Measurements from ENCODE around the gene TPX2.

Gene TPX2

DNA sequence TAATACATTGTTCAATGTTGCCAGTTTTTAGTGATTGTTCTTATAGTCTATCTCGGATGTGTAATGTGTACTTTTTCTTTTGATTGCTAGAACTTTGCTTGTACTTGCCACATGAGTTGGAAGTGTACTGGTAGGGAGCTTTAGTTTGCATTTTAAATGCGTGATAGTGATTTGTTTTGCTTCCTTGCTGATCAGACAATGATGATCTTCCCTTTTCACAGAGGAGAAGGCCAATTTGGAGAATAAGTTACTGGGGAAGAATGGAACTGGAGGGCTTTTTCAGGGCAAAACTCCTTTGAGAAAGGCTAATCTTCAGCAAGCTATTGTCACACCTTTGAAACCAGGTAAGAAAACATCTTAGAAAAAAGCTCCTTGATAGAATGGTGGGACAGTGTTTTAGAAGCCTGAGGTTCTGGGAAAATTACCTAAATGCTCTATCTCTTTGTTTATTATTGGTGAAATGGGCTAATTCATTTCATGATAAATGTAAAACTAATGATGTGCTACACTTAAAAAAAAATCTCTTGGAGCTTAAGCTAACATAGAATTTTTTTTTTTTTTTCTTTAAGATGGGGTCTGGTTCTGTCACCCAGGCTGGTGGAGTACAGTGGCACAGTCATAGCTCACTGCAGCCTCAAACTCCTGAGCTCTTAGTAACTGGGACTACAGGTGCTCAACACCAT is 20.9 kb downstream of the TPX2 start:
- no peak for DNase-seq (ENCODE audit: low spot score)

- no peak for DNase-seq (ENCODE audit: low spot score)
Observed at GRCh38 chr20:31760519-31761240, 21.6 kb downstream of the TPX2 start.

DNA sequence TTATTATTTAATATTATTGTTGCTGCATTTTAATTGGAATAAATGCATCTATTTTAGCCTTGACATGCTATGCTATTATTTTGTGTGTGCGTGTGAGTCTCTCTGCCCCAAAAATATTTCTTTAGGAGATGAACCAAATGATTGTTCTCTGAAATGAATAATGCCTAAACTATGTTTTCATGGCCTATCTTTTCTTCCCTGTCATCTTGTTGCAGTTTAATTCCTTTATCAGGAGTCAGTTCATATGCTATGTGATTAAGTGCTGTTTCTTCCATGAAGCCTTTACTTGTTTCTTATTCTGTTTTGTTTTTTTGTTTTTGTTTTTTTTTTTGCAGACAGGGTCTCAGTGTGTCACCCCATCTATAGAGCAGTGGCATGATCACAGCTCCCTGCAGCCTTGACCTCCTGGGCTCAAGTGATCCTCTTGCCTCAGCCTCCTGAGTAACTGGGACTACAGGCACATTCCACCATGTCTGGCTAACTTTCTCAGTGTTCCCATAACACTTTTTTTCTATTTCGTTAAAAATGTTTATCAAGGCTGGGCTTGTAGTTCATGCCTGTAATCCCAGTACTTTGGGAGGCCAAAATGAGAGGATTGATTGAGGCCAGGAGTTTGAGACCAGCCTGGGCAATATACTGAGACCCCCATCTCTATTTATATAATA is 25.7 kb downstream of the TPX2 start:
- no peak for DNase-seq (ENCODE audit: low spot score)

DNA sequence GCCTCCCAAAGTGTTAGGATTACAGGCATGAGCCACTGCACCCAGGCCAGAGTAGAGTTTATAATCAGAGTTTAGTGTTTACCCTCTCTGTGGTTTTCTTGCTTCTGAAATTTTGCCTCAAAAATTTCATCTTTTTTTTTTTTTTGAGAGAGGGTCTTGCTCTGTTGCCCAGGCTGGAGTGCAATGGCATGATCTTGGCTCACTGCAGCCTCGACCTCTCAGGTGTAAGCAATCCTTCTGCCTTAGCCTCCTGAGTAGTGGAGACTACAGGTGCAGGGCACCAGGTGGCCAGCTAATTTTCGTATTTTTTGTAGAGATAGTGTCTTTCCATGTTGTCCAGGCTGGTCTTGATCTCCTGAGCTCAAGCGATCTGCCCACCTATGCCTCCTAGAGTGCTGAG is 28.7 kb downstream of the TPX2 start:
- DNase-seq (ENCODE audit: low spot score) = no peak

GRCh38 chr20:31769681-31770080 is 30.6 kb downstream of the TPX2 start:
- DNase-seq (ENCODE audit: low spot score) = no peak

- DNase-seq (ENCODE audit: low spot score) = no peak
Observed at GRCh38 chr20:31770243-31770642, 31.2 kb downstream of the TPX2 start.

DNA sequence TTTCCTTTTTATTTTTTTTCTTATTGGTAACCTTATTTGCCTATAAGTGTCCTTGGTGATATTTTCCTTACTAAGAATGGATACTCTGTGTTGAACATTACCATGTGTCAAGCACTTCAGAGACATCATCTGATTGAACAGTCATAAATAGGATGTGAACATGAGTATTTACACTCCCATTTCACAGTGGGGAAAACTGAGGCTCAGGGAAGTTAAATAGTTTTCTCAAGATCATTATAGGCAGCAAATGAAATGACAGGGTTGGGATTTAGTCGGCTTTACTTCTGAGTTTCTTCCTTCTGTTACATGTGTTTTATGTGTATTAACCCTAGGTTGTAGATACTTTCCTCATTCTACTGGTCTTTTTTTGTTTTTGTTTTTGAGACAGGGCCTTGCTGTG is 35.3 kb downstream of the TPX2 start:
- no peak for DNase-seq (ENCODE audit: low spot score)

DNA sequence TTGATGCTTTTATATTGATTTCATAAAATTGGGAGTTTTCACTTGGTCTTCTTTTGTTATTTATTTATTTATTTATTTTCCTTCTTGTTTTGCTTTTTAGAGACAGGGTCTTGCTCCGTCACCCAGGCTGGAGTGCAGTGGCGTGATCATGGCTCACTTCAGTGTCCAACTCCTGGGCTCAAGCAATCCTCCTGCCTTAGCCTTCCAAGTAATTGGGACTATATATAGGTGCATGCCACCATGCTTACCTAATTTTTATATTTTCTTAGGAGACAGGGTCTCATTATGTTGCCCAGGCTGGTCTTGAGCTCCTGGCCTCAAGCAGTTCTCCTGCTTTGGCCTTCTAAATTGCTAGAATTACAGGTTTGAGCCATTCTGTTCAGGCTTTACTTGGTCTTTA is 41.7 kb downstream of the TPX2 start:
- no peak for DNase-seq (ENCODE audit: low spot score)

GRCh38 chr20:31781945-31782344 is 42.9 kb downstream of the TPX2 start:
- DNase-seq (ENCODE audit: low spot score) = no peak

- DNase-seq (ENCODE audit: low spot score) = no peak
Observed at GRCh38 chr20:31784354-31785044, 45.4 kb downstream of the TPX2 start.

- no peak for DNase-seq (ENCODE audit: low spot score)
Observed at GRCh38 chr20:31785089-31785488, 46.0 kb downstream of the TPX2 start.

- DNase-seq (ENCODE audit: low spot score) = no peak
Observed at GRCh38 chr20:31788578-31788977, 49.5 kb downstream of the TPX2 start.

- no peak for DNase-seq (ENCODE audit: low spot score)
Observed at GRCh38 chr20:31790401-31790800, 51.3 kb downstream of the TPX2 start.

DNA sequence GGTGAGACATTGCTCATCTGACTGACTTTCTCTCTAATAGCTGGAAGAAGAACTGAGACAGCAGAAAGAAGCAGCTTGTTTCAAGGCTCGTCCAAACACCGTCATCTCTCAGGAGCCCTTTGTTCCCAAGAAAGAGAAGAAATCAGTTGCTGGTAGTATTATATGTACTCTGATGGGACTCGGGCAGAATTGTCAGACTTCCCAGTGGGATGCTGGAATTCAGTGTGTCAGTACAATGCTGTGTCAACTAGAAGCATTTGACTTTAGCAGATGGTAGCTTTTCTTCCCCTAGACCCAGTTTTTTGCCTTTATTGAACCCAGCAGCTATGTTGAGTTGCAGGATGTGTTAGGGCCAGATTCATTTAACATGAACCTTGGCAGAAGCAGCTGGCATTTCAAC is 58.3 kb downstream of the TPX2 start:
- DNase-seq (ENCODE audit: low spot score) = no peak

DNA sequence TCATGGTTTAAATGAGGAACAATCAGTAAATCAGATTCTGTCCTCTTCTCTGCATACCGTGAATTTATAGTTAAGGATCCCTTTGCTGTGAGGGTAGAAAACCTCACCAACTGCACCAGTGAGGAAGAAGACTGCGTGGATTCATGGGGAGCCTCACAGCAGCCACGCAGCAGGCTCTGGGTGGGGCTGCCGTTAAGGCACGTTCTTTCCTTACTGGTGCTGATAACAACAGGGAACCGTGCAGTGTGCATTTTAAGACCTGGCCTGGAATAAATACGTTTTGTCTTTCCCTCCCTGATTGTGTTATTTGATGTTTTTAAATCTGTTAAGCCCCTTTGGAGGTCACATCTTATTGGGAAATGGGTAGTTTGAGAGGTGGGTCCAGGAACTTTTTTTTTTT is 62.4 kb downstream of the TPX2 start:
- no peak for DNase-seq (ENCODE audit: low spot score)

GRCh38 chr20:31803552-31804291 is 64.6 kb downstream of the TPX2 start:
- no peak for DNase-seq (ENCODE audit: low spot score)

DNA sequence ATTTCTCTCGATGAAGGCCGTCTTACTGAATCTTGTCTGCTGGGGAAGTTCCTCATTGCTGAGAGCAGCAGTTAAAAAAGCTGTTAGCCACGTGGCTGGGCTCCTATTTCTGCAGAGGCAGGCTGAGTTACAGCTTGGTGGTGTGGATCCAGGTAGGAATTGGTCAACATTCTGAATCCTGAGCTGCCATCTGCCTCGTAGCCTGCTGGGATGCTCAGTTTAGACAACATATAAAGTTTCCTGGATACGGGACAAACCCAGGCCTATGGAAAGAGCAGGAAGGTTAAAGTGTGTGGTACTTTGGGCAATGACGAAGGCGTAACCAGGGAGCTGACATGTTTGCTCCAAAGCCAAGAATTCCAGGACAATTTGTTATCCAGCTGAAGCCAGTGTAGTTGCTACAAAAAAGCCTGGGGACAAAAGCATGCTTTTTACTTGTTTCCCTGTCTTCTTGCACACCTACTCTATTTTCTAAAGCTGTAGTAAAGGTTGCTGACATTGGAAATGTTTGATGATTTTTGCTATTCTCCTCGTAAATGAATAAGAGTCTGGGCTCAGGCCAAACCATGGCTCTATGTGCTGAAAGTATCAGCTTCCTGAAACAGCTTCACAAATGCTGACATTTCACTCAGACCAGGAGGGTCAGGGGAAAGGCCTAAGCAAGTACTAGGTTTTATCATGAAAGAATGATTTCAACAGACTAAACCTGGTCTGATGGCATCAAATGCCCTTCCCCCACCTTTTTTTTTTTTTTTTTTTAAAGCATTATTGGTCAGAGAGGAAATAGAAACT is 67.7 kb downstream of the TPX2 start:
- DNase-seq (ENCODE audit: low spot score) = peak; percentile 48

DNA sequence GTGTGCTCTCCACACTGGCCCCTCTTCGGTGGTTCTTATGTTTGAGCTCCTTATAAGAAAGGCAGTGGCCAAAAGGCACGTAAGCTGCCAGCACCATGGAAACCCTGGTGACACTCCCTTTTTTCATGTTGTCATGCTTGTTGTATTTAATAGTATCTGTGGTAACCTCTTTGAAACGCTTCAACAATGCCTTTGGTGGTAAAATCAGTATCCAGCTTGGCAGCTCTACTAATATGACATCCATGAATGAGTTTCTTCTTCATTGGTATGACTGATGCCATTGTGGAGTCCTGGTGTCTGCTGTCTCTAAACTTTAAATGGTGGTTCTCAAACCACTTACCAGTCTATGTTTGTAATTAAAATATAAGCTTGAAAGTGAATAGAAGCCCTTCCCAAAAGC is 69.4 kb downstream of the TPX2 start:
- no peak for DNase-seq (ENCODE audit: low spot score)

- DNase-seq (ENCODE audit: low spot score) = no peak
Observed at GRCh38 chr20:31809661-31810060, 70.6 kb downstream of the TPX2 start.

DNA sequence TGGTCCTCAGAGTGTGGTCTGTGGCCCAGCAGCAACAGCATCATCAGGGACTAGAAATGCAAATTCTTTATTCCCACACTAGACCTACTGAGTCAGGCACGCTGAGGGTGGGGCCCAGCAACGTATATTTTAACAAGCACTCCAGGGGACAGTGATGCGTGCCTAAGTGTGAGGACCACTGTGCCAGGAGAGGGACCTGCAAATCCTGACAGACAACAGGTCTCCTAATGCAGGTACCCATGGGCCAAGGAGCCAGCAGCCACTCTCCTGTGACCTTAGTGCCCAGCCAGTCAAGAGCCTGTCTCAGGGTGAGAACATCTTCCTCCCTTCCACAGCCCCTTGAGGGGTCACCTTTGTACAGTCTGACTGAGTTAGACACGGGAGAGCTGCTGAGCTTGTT is 72.1 kb downstream of the TPX2 start:
- no peak for DNase-seq (ENCODE audit: low spot score)
